NB4 (cell line): ENCODE data around the gene REEP6.

Experiments used
- DNase-seq: peaks from one replicate; pipeline ENCODE4 v3.0.0; 2010; ENCODE audit warnings: low read depth
- H3K4me3 ChIP-seq: one replicate; pipeline ENCODE4 v1.5.1; 2011; ENCODE audit warnings: mild to moderate bottlenecking, low read depth, low read length, moderate library complexity
- CTCF ChIP-seq: IDR thresholded peaks from one replicate; pipeline ENCODE4 v1.5.1; 2012; ENCODE audit warnings: low read depth, low read length
- MAX ChIP-seq: IDR thresholded peaks from 2 replicates; pipeline ENCODE4 v1.6.1; 2011; ENCODE audit warnings: low read depth, low read length
- MYC ChIP-seq: IDR thresholded peaks from 2 replicates; pipeline ENCODE4 v1.6.1; 2011; ENCODE audit warnings: low read depth, low read length
- POLR2A ChIP-seq: IDR thresholded peaks from 2 replicates; pipeline ENCODE4 v1.6.1; 2011; ENCODE audit warnings: mild to moderate bottlenecking; ENCODE audit not compliant: insufficient read length; ENCODE audit errors: extremely low read depth

The REEP6 gene

GRCh38 chr19:1456121-1456900, 34.7 kb upstream of the REEP6 start:
- TF ChIP-seq MAX = no peak
- TF ChIP-seq MYC = no peak
- TF ChIP-seq CTCF = no peak
- TF ChIP-seq POLR2A = no peak

GRCh38 chr19:1457031-1457739, 33.8 kb upstream of the REEP6 start:
- TF ChIP-seq MYC (no peak), POLR2A (no peak), MAX (no peak), CTCF (no peak)
- H3K4me3 ChIP-seq = no peak overlapping the region
- DNase-seq = no peak

More at GRCh38 chr19:1456121-1456900, 34.7 kb upstream of the REEP6 start:
- no peak overlapping the region for H3K4me3 ChIP-seq
- no peak for DNase-seq

- DNase-seq = no peak
- TF ChIP-seq POLR2A = no peak
- no peak for TF ChIP-seq MAX
- no peak for TF ChIP-seq CTCF
- TF ChIP-seq MYC = no peak
- no peak overlapping the region for H3K4me3 ChIP-seq
These were observed 33.1 kb upstream of the REEP6 start for GRCh38 chr19:1457892-1458291.

- DNase-seq = no peak
- H3K4me3 ChIP-seq = no peak overlapping the region
- TF ChIP-seq MAX (no peak), MYC (no peak), CTCF (no peak), POLR2A (no peak)
These were observed 31.5 kb upstream of the REEP6 start for GRCh38 chr19:1459479-1459878.

- no peak overlapping the region for H3K4me3 ChIP-seq
- no peak for DNase-seq
- TF ChIP-seq MYC = no peak
- no peak for TF ChIP-seq MAX
- no peak for TF ChIP-seq CTCF
- TF ChIP-seq POLR2A = no peak
These were observed 30.7 kb upstream of the REEP6 start for GRCh38 chr19:1460033-1460995.
